Tibial nerve (tissue), 4 donors: ENCODE measurements around the gene ASTN1. TPM values are rescaled to one million over a fixed set of nuclear protein-coding genes. Genes with fewer than 3 reads are reported as not detected.

Experiments used
- DNase-seq, 2 donors: peaks; one replicate each; pipeline ENCODE4 v3.0.0-alpha.2; 2019; ENCODE audit warnings: low spot score in 2 of 2
- H3K27ac ChIP-seq, 4 donors: fragments of 200-600 bp; sonication (generic) in 3 of 4; one replicate each; pipeline ENCODE4 v1.5.1; 2017 to 2019; ENCODE audit warnings: mild to moderate bottlenecking in 1 of 4
- H3K27me3 ChIP-seq, 2 donors: fragments of 200-600 bp; sonication (generic) in 1 of 2; one replicate each; pipeline versions ENCODE4 v1.5.1 to v1.6.0; 2017 to 2019
- H3K36me3 ChIP-seq, 3 donors: fragments of 200-600 bp; sonication (generic); one replicate each; pipeline ENCODE4 v1.5.1; 2018 to 2019
- H3K4me1 ChIP-seq, 4 donors: fragments of 200-600 bp; sonication (generic) in 3 of 4; one replicate each; pipeline ENCODE4 v1.5.1; 2017 to 2019
- H3K4me3 ChIP-seq, 4 donors: fragments of 200-600 bp; sonication (generic) in 3 of 4; one replicate each; pipeline ENCODE4 v1.5.1; 2017 to 2019; ENCODE audit warnings: mild to moderate bottlenecking in 1 of 4, moderate library complexity in 1 of 4
- H3K9me3 ChIP-seq, 4 donors: fragments of 200-600 bp; sonication (generic) in 3 of 4; one replicate each; pipeline ENCODE4 v1.5.1; 2017 to 2019
- CTCF ChIP-seq, 5 experiments: fragments of 200-600 bp in 3 of 5; fragments of 450-650 bp in 2 of 5; sonication (generic) in 3 of 5; IDR thresholded peaks; one replicate each; pipeline ENCODE4 v1.5.1; 2016 to 2019; ENCODE audit warnings: antibody characterized with exemption in 5 of 5, mild to moderate bottlenecking in 3 of 5, moderate library complexity in 2 of 5
- EP300 ChIP-seq, 2 donors: sonication (generic); formaldehyde crosslinking; IDR thresholded peaks; one replicate each; pipeline ENCODE4 v1.6.1; 2017; ENCODE audit warnings: antibody characterized with exemption in 2 of 2, mild to moderate bottlenecking in 1 of 2
- POLR2A ChIP-seq, 2 donors: fragments of 450-650 bp; IDR thresholded peaks; one replicate each; pipeline ENCODE4 v1.6.1; 2017; ENCODE audit warnings: antibody characterized with exemption in 2 of 2, mild to moderate bottlenecking in 2 of 2, moderate library complexity in 2 of 2
- WGBS, 2 donors: methylation state at CpG; one replicate each; pipeline ENCODE4 v1.1.5; 2018; 5-methylcytosine and 5-hydroxymethylcytosine counted together
- total RNA-seq, 4 donors: library from RNA; depleted of rRNA; stranded (reverse); fragments of >200 nt; gene quantifications; one replicate each; pipeline ENCODE4 v1.1.0, GENCODE V29; 2016

The ASTN1 gene
- total RNA-seq, 4 donors from 2014 or later, result 0.30 to 0.63 TPM; not detected in 2

GRCh38 chr1:176888471-176889032 lies 276.0 kb downstream of the ASTN1 start:
- H3K36me3 ChIP-seq, result no peaks in the 10 kb centered on the region
- no peaks in the 10 kb centered on the region for H3K27me3 ChIP-seq
- DNase-seq, result no peak
- H3K4me3 ChIP-seq, result no peak overlapping the region
- H3K4me1 ChIP-seq, result no peaks in the 10 kb centered on the region
- H3K9me3 ChIP-seq, result no peaks in the 10 kb centered on the region
- H3K27ac ChIP-seq, result no peak overlapping the region
- TF ChIP-seq EP300 (IDR thresholded peaks at IDR 0.05) (no peak), CTCF (IDR thresholded peaks at IDR 0.05) (no peak), POLR2A (IDR thresholded peaks at IDR 0.05) (no peak)
- 85 to 88% methylated on average over 3 of the region's 3 CpGs for WGBS, 2 donors

GRCh38 chr1:176885751-176886150 lies 278.8 kb downstream of the ASTN1 start:
- 59 to 75% methylated on average over 2 of the region's 2 CpGs for WGBS, 2 donors

GRCh38 chr1:176885341-176885740 lies 279.2 kb downstream of the ASTN1 start:
- no peak for TF ChIP-seq POLR2A (IDR thresholded peaks at IDR 0.05)
- TF ChIP-seq CTCF (IDR thresholded peaks at IDR 0.05), result no peak
- TF ChIP-seq EP300 (IDR thresholded peaks at IDR 0.05), result no peak
- Histone ChIP-seq H3K27me3 (no peaks in the 10 kb centered on the region), H3K4me1 (no peaks in the 10 kb centered on the region), H3K4me3 (no peak overlapping the region), H3K36me3 (no peaks in the 10 kb centered on the region), H3K9me3 (no peaks in the 10 kb centered on the region), H3K27ac (no peak overlapping the region)
- DNase-seq, result no peak
- 70 to 86% methylated on average over 3 of the region's 3 CpGs for WGBS, 2 donors

More at GRCh38 chr1:176885751-176886150, 278.8 kb downstream of the ASTN1 start:
- no peaks in the 10 kb centered on the region for H3K4me1 ChIP-seq
- DNase-seq, result no peak
- no peak overlapping the region for H3K27ac ChIP-seq
- no peaks in the 10 kb centered on the region for H3K36me3 ChIP-seq
- no peaks in the 10 kb centered on the region for H3K27me3 ChIP-seq
- no peaks in the 10 kb centered on the region for H3K9me3 ChIP-seq
- TF ChIP-seq POLR2A (IDR thresholded peaks at IDR 0.05), result no peak
- TF ChIP-seq CTCF (IDR thresholded peaks at IDR 0.05), result no peak
- TF ChIP-seq EP300 (IDR thresholded peaks at IDR 0.05), result no peak
- no peak overlapping the region for H3K4me3 ChIP-seq

GRCh38 chr1:176884911-176885310 lies 279.6 kb downstream of the ASTN1 start:
- Histone ChIP-seq H3K9me3 (no peaks in the 10 kb centered on the region), H3K27ac (no peak overlapping the region), H3K4me1 (no peaks in the 10 kb centered on the region), H3K36me3 (no peaks in the 10 kb centered on the region), H3K27me3 (no peaks in the 10 kb centered on the region), H3K4me3 (no peak overlapping the region)
- WGBS, 2 donors, result 50 to 52% methylated on average over 1 of the region's 1 CpG
- TF ChIP-seq EP300 (IDR thresholded peaks at IDR 0.05) (no peak), POLR2A (IDR thresholded peaks at IDR 0.05) (no peak), CTCF (IDR thresholded peaks at IDR 0.05) (no peak)
- no peak for DNase-seq

- Histone ChIP-seq H3K9me3 (no peaks in the 10 kb centered on the region), H3K4me1 (no peaks in the 10 kb centered on the region), H3K36me3 (no peaks in the 10 kb centered on the region), H3K27me3 (no peaks in the 10 kb centered on the region), H3K4me3 (no peak overlapping the region), H3K27ac (no peak overlapping the region)
- no peak for DNase-seq
- no peak for TF ChIP-seq CTCF (IDR thresholded peaks at IDR 0.05)
- no peak for TF ChIP-seq EP300 (IDR thresholded peaks at IDR 0.05)
- no peak for TF ChIP-seq POLR2A (IDR thresholded peaks at IDR 0.05)
- 75 to 83% methylated on average over 4 of the region's 4 CpGs for WGBS, 2 donors
Measured at GRCh38 chr1:176884286-176884685, 280.2 kb downstream of the ASTN1 start.
